Caco-2 (cell line): ENCODE data around the gene EXOC3. TPM values are rescaled to one million over a fixed set of nuclear protein-coding genes. Genes with fewer than 3 reads are reported as not detected.
"Not testable (repeated sequence)": the region's sequence is repeated elsewhere in the genome, so short reads cannot be mapped to it uniquely, and the experiment has no call there.

Experiments used
- BruUV-seq: library from RNA; stranded (reverse); fragments of 400-500 nt; replicated peaks from 2 replicates; lab custom pipeline; 2021; lab: Mats Ljungman, UMichigan
- CTCF ChIA-PET: fragments of 300-600 bp; sonication (Branson Sonifier 250); formaldehyde crosslinking; loops from one replicate; lab custom pipeline; 2022; ENCODE audit warnings: antibody characterized with exemption; lab: Charles Lee
- POLR2A ChIA-PET: fragments of 300-600 bp; sonication (Branson Sonifier 250); formaldehyde crosslinking; loops from one replicate; lab custom pipeline; 2022; ENCODE audit warnings: antibody characterized with exemption; lab: Charles Lee
- DNase-seq, 2 experiments: peaks; one replicate each; pipeline versions ENCODE4 v3.0.0 to v3.0.0-alpha.2; 2020 to 2022
- H3K27me3 ChIP-seq: replicated peaks from 2 replicates; pipeline ENCODE4 v1.6.0; 2011; ENCODE audit warnings: low read length; ENCODE audit not compliant: control insufficient read depth, insufficient read depth
- H3K36me3 ChIP-seq: 2 replicates; pipeline ENCODE4 v1.5.1; 2011; ENCODE audit warnings: low read length; ENCODE audit not compliant: control insufficient read depth, insufficient read depth
- H3K4me1 ChIP-seq: fragments of 250-450 bp; sonication (Bioruptor Pico); 2 replicates; pipeline ENCODE4 v1.5.1; 2020; ENCODE audit warnings: mild to moderate bottlenecking
- H3K4me3 ChIP-seq: 2 replicates; pipeline ENCODE4 v1.5.1; 2011; ENCODE audit warnings: low read depth, mild to moderate bottlenecking, control low read depth, low read length
- H3K9me3 ChIP-seq: fragments of 250-450 bp; sonication (Bioruptor Pico); 2 replicates; pipeline ENCODE4 v1.5.1; 2020; ENCODE audit warnings: mild to moderate bottlenecking, moderate library complexity
- H3K27ac Mint-ChIP-seq: one replicate; pipeline ENCODE4 v1.8.0; 2022; ENCODE audit warnings: mixed read lengths; ENCODE audit not compliant: unreplicated experiment
- H3K27me3 Mint-ChIP-seq: one replicate; pipeline ENCODE4 v1.8.0; 2022; ENCODE audit warnings: mixed read lengths; ENCODE audit not compliant: insufficient read depth, unreplicated experiment
- H3K36me3 Mint-ChIP-seq: one replicate; pipeline ENCODE4 v1.8.0; 2022; ENCODE audit warnings: mild to moderate bottlenecking, mixed read lengths; ENCODE audit not compliant: insufficient read depth, unreplicated experiment
- H3K4me1 Mint-ChIP-seq: one replicate; pipeline ENCODE4 v1.8.0; 2022; ENCODE audit warnings: low read depth, mixed read lengths; ENCODE audit not compliant: unreplicated experiment
- H3K4me3 Mint-ChIP-seq: one replicate; pipeline ENCODE4 v1.8.0; 2022; ENCODE audit warnings: mild to moderate bottlenecking, moderate library complexity, mixed read lengths; ENCODE audit not compliant: unreplicated experiment
- H3K9me3 Mint-ChIP-seq: one replicate; pipeline ENCODE4 v1.8.0; 2022; ENCODE audit warnings: mixed read lengths; ENCODE audit not compliant: unreplicated experiment
- CTCF ChIP-seq, 2 experiments: fragments of 200-600 bp in 1 of 2; IDR thresholded peaks; 1 replicate in 1 of 2; 2 replicates in 1 of 2; pipeline versions ENCODE4 v1.5.1 to v1.8.0; 2011 to 2022; ENCODE audit warnings: antibody characterized with exemption in 1 of 2, control low read depth in 1 of 2, inconsistent platforms in 1 of 2, low read depth in 1 of 2, low read length in 1 of 2, mild to moderate bottlenecking in 1 of 2, moderate library complexity in 1 of 2; ENCODE audit not compliant: insufficient read depth in 1 of 2, severe bottlenecking in 1 of 2, unreplicated experiment in 1 of 2
- intact Hi-C: fragments of 100-400 bp; cut with micrococcal nuclease; formaldehyde crosslinking; loops from one replicate; pipeline ENCODE4 v1.10.0; 2022; ENCODE audit not compliant: unreplicated experiment
- total RNA-seq: library from RNA; stranded (reverse); gene quantifications from 2 replicates; pipeline ENCODE4 v1.2.3, GENCODE V29; 2022

EXOC3 gene
- total RNA-seq, 1 experiment from 2014 or later: 44.5 TPM

GRCh38 chr5:407801-408268 lies 35.1 kb upstream of the EXOC3 start:
- no peak for DNase-seq
- peaks cover 26% of the 10 kb centered on the region for H3K27me3 Mint-ChIP-seq
- intact Hi-C loops: no loop called here
- CTCF ChIA-PET: no interaction called here
- H3K36me3 Mint-ChIP-seq: no peaks in the 10 kb centered on the region
- H3K4me1 Mint-ChIP-seq: no peaks in the 10 kb centered on the region
- H3K4me3 Mint-ChIP-seq: no peak overlapping the region
- no peak overlapping the region for H3K27ac Mint-ChIP-seq
- no peaks in the 10 kb centered on the region for H3K36me3 ChIP-seq
- no TSS peak for BruUV-seq
- no peak for TF ChIP-seq CTCF (IDR thresholded peaks at IDR 0.05; ENCODE audit: insufficient read depth in 1 of 2, low read depth in 1 of 2, low read length in 1 of 2, severe bottlenecking in 1 of 2, unreplicated experiment in 1 of 2)
- POLR2A ChIA-PET: no interaction called here
- no peak overlapping the region for H3K4me3 ChIP-seq
- no peaks in the 10 kb centered on the region for H3K9me3 ChIP-seq
- no peaks in the 10 kb centered on the region; the same call in 1 of the 2 replicates for H3K27me3 ChIP-seq
- no peaks in the 10 kb centered on the region for H3K9me3 Mint-ChIP-seq
- H3K4me1 ChIP-seq: no peaks in the 10 kb centered on the region

GRCh38 chr5:410911-411517 lies 32.0 kb upstream of the EXOC3 start:
- Mint-ChIP-seq H3K27ac (no peak overlapping the region), H3K4me3 (no peak overlapping the region), H3K9me3 (no peaks in the 10 kb centered on the region), H3K27me3 (peaks cover 16% of the 10 kb centered on the region), H3K4me1 (no peaks in the 10 kb centered on the region), H3K36me3 (no peaks in the 10 kb centered on the region)
- H3K4me3 ChIP-seq: no peak overlapping the region
- H3K27me3 ChIP-seq: no peaks in the 10 kb centered on the region
- POLR2A ChIA-PET: no interaction called here
- DNase-seq: no peak
- CTCF ChIA-PET: no interaction called here
- no peak for TF ChIP-seq CTCF (IDR thresholded peaks at IDR 0.05; ENCODE audit: insufficient read depth in 1 of 2, low read depth in 1 of 2, low read length in 1 of 2, severe bottlenecking in 1 of 2, unreplicated experiment in 1 of 2)
- no TSS peak for BruUV-seq
- H3K4me1 ChIP-seq: peaks cover 8% of the 10 kb centered on the region; the same call in 1 of the 2 replicates
- intact Hi-C loops: no loop called here
- no peaks in the 10 kb centered on the region for H3K9me3 ChIP-seq
- no peaks in the 10 kb centered on the region for H3K36me3 ChIP-seq

- Mint-ChIP-seq H3K4me3 (no peak overlapping the region), H3K36me3 (no peaks in the 10 kb centered on the region), H3K4me1 (no peaks in the 10 kb centered on the region), H3K9me3 (no peaks in the 10 kb centered on the region), H3K27ac (no peak overlapping the region), H3K27me3 (peaks cover 10% of the 10 kb centered on the region)
- Histone ChIP-seq H3K4me1 (peaks cover 8% of the 10 kb centered on the region; the same call in 1 of the 2 replicates), H3K36me3 (no peaks in the 10 kb centered on the region), H3K27me3 (no peaks in the 10 kb centered on the region), H3K9me3 (no peaks in the 10 kb centered on the region), H3K4me3 (no peak overlapping the region)
- POLR2A ChIA-PET: no interaction called here
- BruUV-seq: no TSS peak
- DNase-seq: no peak
- CTCF ChIA-PET: no interaction called here
- intact Hi-C loops: no loop called here
- no peak for TF ChIP-seq CTCF (IDR thresholded peaks at IDR 0.05; ENCODE audit: insufficient read depth in 1 of 2, low read depth in 1 of 2, low read length in 1 of 2, severe bottlenecking in 1 of 2, unreplicated experiment in 1 of 2)
These were observed 31.2 kb upstream of the EXOC3 start for GRCh38 chr5:411728-412127.

- POLR2A ChIA-PET, H3K36me3 Mint-ChIP-seq, H3K27ac Mint-ChIP-seq, intact Hi-C loops, H3K9me3 Mint-ChIP-seq, H3K4me3 Mint-ChIP-seq, H3K4me1 Mint-ChIP-seq, H3K9me3 ChIP-seq, H3K27me3 ChIP-seq, H3K27me3 Mint-ChIP-seq, BruUV-seq, H3K36me3 ChIP-seq, H3K4me3 ChIP-seq, H3K4me1 ChIP-seq: not testable (repeated sequence)
- CTCF ChIA-PET: interaction anchor here (0.9 kb wide), 1 partner anchor 20 kb away, joined by 3 read pairs; no protein-coding TSS in a partner anchor
- DNase-seq: peak in 1 of 2 experiments; percentile 44
These were observed 27.7 kb upstream of the EXOC3 start for GRCh38 chr5:414991-415927.
